ENCODE results near the gene CHMP1A.

Gene CHMP1A

GRCh38 chr16:89623511-89624261 is 33.8 kb downstream of the CHMP1A start:
- no peaks in the 10 kb centered on the region for H3K9me3 ChIP-seq (ENCODE audit: insufficient read depth, low read length)
- no peaks in the 10 kb centered on the region for H3K36me3 ChIP-seq (replicated peaks; ENCODE audit: low read depth, low read length)
- H3K9ac ChIP-seq (ENCODE audit: low read length): no peak overlapping the region
- no peak overlapping the region for H3K27ac ChIP-seq (ENCODE audit: low read length)
- H2AFZ ChIP-seq (ENCODE audit: low read depth, low read length): no peak overlapping the region
- TF ChIP-seq CTCF (IDR thresholded peaks at IDR 0.05; ENCODE audit: low read depth, low read length) (no peak), EZH2phosphoT487 (IDR thresholded peaks at IDR 0.05; ENCODE audit: low read depth) (no peak)
- no peaks in the 10 kb centered on the region for H3K27me3 ChIP-seq (ENCODE audit: low read depth, low read length)
- no peak overlapping the region for H3K4me2 ChIP-seq (ENCODE audit: low read length)
- no peak overlapping the region for H3K4me3 ChIP-seq (ENCODE audit: low read length)
- H3K79me2 ChIP-seq (ENCODE audit: low read length): no peaks in the 10 kb centered on the region
- H3K4me1 ChIP-seq (ENCODE audit: low read length): no peaks in the 10 kb centered on the region
- H4K20me1 ChIP-seq (ENCODE audit: insufficient read depth, low read length): no peaks in the 10 kb centered on the region

- H3K4me1 ChIP-seq (ENCODE audit: low read length): no peaks in the 10 kb centered on the region
- H3K36me3 ChIP-seq (replicated peaks; ENCODE audit: low read depth, low read length): no peaks in the 10 kb centered on the region
- H4K20me1 ChIP-seq (ENCODE audit: insufficient read depth, low read length): no peaks in the 10 kb centered on the region
- no peak overlapping the region for H3K4me3 ChIP-seq (ENCODE audit: low read length)
- H3K27me3 ChIP-seq (ENCODE audit: low read depth, low read length): no peaks in the 10 kb centered on the region
- TF ChIP-seq CTCF (IDR thresholded peaks at IDR 0.05; ENCODE audit: low read depth, low read length): no peak
- TF ChIP-seq EZH2phosphoT487 (IDR thresholded peaks at IDR 0.05; ENCODE audit: low read depth): no peak
- H3K4me2 ChIP-seq (ENCODE audit: low read length): no peak overlapping the region
- H3K79me2 ChIP-seq (ENCODE audit: low read length): no peaks in the 10 kb centered on the region
- H3K9me3 ChIP-seq (ENCODE audit: insufficient read depth, low read length): no peaks in the 10 kb centered on the region
- H2AFZ ChIP-seq (ENCODE audit: low read depth, low read length): no peak overlapping the region
- H3K9ac ChIP-seq (ENCODE audit: low read length): no peak overlapping the region
- H3K27ac ChIP-seq (ENCODE audit: low read length): no peak overlapping the region
Measured at GRCh38 chr16:89621698-89622409, 35.7 kb downstream of the CHMP1A start.

- no peak overlapping the region for H3K27ac ChIP-seq (ENCODE audit: low read length)
- no peaks in the 10 kb centered on the region for H4K20me1 ChIP-seq (ENCODE audit: insufficient read depth, low read length)
- no peaks in the 10 kb centered on the region for H3K36me3 ChIP-seq (replicated peaks; ENCODE audit: low read depth, low read length)
- no peak overlapping the region for H3K4me3 ChIP-seq (ENCODE audit: low read length)
- no peaks in the 10 kb centered on the region for H3K79me2 ChIP-seq (ENCODE audit: low read length)
- H3K9me3 ChIP-seq (ENCODE audit: insufficient read depth, low read length): no peaks in the 10 kb centered on the region
- H3K4me1 ChIP-seq (ENCODE audit: low read length): no peaks in the 10 kb centered on the region
- TF ChIP-seq CTCF (IDR thresholded peaks at IDR 0.05; ENCODE audit: low read depth, low read length): no peak
- TF ChIP-seq EZH2phosphoT487 (IDR thresholded peaks at IDR 0.05; ENCODE audit: low read depth): no peak
- no peak overlapping the region for H3K9ac ChIP-seq (ENCODE audit: low read length)
- H3K4me2 ChIP-seq (ENCODE audit: low read length): no peak overlapping the region
- no peaks in the 10 kb centered on the region for H3K27me3 ChIP-seq (ENCODE audit: low read depth, low read length)
- H2AFZ ChIP-seq (ENCODE audit: low read depth, low read length): no peak overlapping the region
Measured at GRCh38 chr16:89621136-89621697, 36.3 kb downstream of the CHMP1A start.

GRCh38 chr16:89620406-89620841 is 37.1 kb downstream of the CHMP1A start:
- Histone ChIP-seq H3K9me3 (ENCODE audit: insufficient read depth, low read length) (no peaks in the 10 kb centered on the region), H2AFZ (ENCODE audit: low read depth, low read length) (no peak overlapping the region), H3K9ac (ENCODE audit: low read length) (no peak overlapping the region), H3K4me1 (ENCODE audit: low read length) (no peaks in the 10 kb centered on the region), H3K27ac (ENCODE audit: low read length) (no peak overlapping the region), H3K36me3 (replicated peaks; ENCODE audit: low read depth, low read length) (no peaks in the 10 kb centered on the region), H3K4me2 (ENCODE audit: low read length) (no peak overlapping the region), H3K79me2 (ENCODE audit: low read length) (no peaks in the 10 kb centered on the region), H4K20me1 (ENCODE audit: insufficient read depth, low read length) (no peaks in the 10 kb centered on the region), H3K4me3 (ENCODE audit: low read length) (no peak overlapping the region), H3K27me3 (ENCODE audit: low read depth, low read length) (no peaks in the 10 kb centered on the region)
- TF ChIP-seq EZH2phosphoT487 (IDR thresholded peaks at IDR 0.05; ENCODE audit: low read depth) (no peak), CTCF (IDR thresholded peaks at IDR 0.05; ENCODE audit: low read depth, low read length) (no peak)
